HUES6 (cell line): ENCODE results near the gene CNTLN.

Experiments
- H3K27ac ChIP-seq: 2 replicates; pipeline ENCODE4 v1.7.0; 2013; ENCODE audit warnings: low read depth, mild to moderate bottlenecking, low read length, inconsistent platforms
- H3K27me3 ChIP-seq: 2 replicates; pipeline ENCODE4 v1.6.1; 2013; ENCODE audit warnings: low read length; ENCODE audit not compliant: control insufficient read depth, insufficient read depth
- H3K36me3 ChIP-seq: 2 replicates; pipeline ENCODE4 v1.6.1; 2013; ENCODE audit warnings: low read length; ENCODE audit not compliant: control insufficient read depth, insufficient read depth
- H3K4me1 ChIP-seq: 2 replicates; pipeline ENCODE4 v1.6.1; 2013; ENCODE audit warnings: low read length; ENCODE audit not compliant: control insufficient read depth, insufficient read depth
- H3K4me3 ChIP-seq: 2 replicates; pipeline ENCODE4 v1.5.1; 2013; ENCODE audit warnings: low read depth, low read length
- H3K9ac ChIP-seq: one replicate; pipeline ENCODE4 v1.6.1; 2013; ENCODE audit warnings: mild to moderate bottlenecking, low read length
- H3K9me3 ChIP-seq: 2 replicates; pipeline ENCODE4 v1.6.1; 2013; ENCODE audit warnings: low read depth, low read length; ENCODE audit not compliant: control insufficient read depth, insufficient read depth

The CNTLN gene

GRCh38 chr9:17134396-17135294 is at the start of gene CNTLN:
TSS of gene CNTLN (plus strand) at chr9:17135040. CDS start at chr9:17135066, 26 bp downstream.
- no peaks in the 10 kb centered on the region for H3K9me3 ChIP-seq
- peak within 1 kb of the TSS; percentile 8; the same call in 1 of the 2 replicates for H3K27ac ChIP-seq
- H3K36me3 ChIP-seq = no peaks in the 10 kb centered on the region
- peak within 1 kb of the TSS; percentile 65 for H3K9ac ChIP-seq
- H3K4me1 ChIP-seq = peaks cover 5% of the 10 kb centered on the region
- peak within 1 kb of the TSS; percentile 68 for H3K4me3 ChIP-seq
- peaks cover 11% of the 10 kb centered on the region for H3K27me3 ChIP-seq

GRCh38 chr9:17088566-17088965 is 46.3 kb upstream of the CNTLN start:
- Histone ChIP-seq H3K36me3 (no peaks in the 10 kb centered on the region), H3K4me1 (no peaks in the 10 kb centered on the region), H3K9ac (no peak overlapping the region), H3K27me3 (no peaks in the 10 kb centered on the region), H3K9me3 (no peaks in the 10 kb centered on the region), H3K27ac (no peak overlapping the region), H3K4me3 (no peak overlapping the region)

GRCh38 chr9:17090041-17090440 is 44.8 kb upstream of the CNTLN start:
- Histone ChIP-seq H3K9me3 (no peaks in the 10 kb centered on the region), H3K4me1 (no peaks in the 10 kb centered on the region), H3K4me3 (no peak overlapping the region), H3K27me3 (no peaks in the 10 kb centered on the region), H3K27ac (no peak overlapping the region), H3K9ac (no peak overlapping the region), H3K36me3 (no peaks in the 10 kb centered on the region)

GRCh38 chr9:17116400-17116837 is 18.4 kb upstream of the CNTLN start:
- Histone ChIP-seq H3K9me3 (no peaks in the 10 kb centered on the region), H3K27ac (no peak overlapping the region), H3K4me3 (no peak overlapping the region), H3K27me3 (no peaks in the 10 kb centered on the region), H3K4me1 (peaks cover 8% of the 10 kb centered on the region), H3K36me3 (no peaks in the 10 kb centered on the region), H3K9ac (no peak overlapping the region)

- Histone ChIP-seq H3K9ac (no peak overlapping the region), H3K27ac (no peak overlapping the region), H3K27me3 (no peaks in the 10 kb centered on the region), H3K4me3 (no peak overlapping the region), H3K9me3 (no peaks in the 10 kb centered on the region), H3K36me3 (no peaks in the 10 kb centered on the region), H3K4me1 (peaks cover 8% of the 10 kb centered on the region)
These were observed 17.5 kb upstream of the CNTLN start for GRCh38 chr9:17117372-17117771.

GRCh38 chr9:17120203-17120602 is 14.6 kb upstream of the CNTLN start:
- Histone ChIP-seq H3K4me3 (no peak overlapping the region), H3K9ac (no peak overlapping the region), H3K4me1 (peaks cover 8% of the 10 kb centered on the region), H3K27ac (no peak overlapping the region), H3K9me3 (no peaks in the 10 kb centered on the region), H3K27me3 (no peaks in the 10 kb centered on the region), H3K36me3 (no peaks in the 10 kb centered on the region)

GRCh38 chr9:17121264-17121663 is 13.6 kb upstream of the CNTLN start:
- H3K9me3 ChIP-seq = no peaks in the 10 kb centered on the region
- no peak overlapping the region; the same call in 1 of the 2 replicates for H3K27ac ChIP-seq

GRCh38 chr9:17130291-17130690 is 4.5 kb upstream of the CNTLN start:
- no peak overlapping the region for H3K4me3 ChIP-seq
- H3K4me1 ChIP-seq = peaks cover 5% of the 10 kb centered on the region
- H3K27me3 ChIP-seq = peaks cover 11% of the 10 kb centered on the region
- H3K36me3 ChIP-seq = no peaks in the 10 kb centered on the region
- H3K9me3 ChIP-seq = no peaks in the 10 kb centered on the region
- H3K27ac ChIP-seq = no peak overlapping the region
- H3K9ac ChIP-seq = no peak overlapping the region

More at GRCh38 chr9:17121264-17121663, 13.6 kb upstream of the CNTLN start:
- Histone ChIP-seq H3K36me3 (no peaks in the 10 kb centered on the region), H3K9ac (no peak overlapping the region), H3K27me3 (no peaks in the 10 kb centered on the region), H3K4me1 (peaks cover 8% of the 10 kb centered on the region), H3K4me3 (no peak overlapping the region)

- H3K9me3 ChIP-seq = no peaks in the 10 kb centered on the region
- H3K36me3 ChIP-seq = no peaks in the 10 kb centered on the region
- H3K9ac ChIP-seq = no peak overlapping the region
- H3K27me3 ChIP-seq = peaks cover 11% of the 10 kb centered on the region
- H3K27ac ChIP-seq = no peak overlapping the region
- H3K4me1 ChIP-seq = peaks cover 5% of the 10 kb centered on the region
- no peak overlapping the region for H3K4me3 ChIP-seq
These were observed 4.1 kb upstream of the CNTLN start for GRCh38 chr9:17130725-17131124.

GRCh38 chr9:17131494-17131893 is 3.3 kb upstream of the CNTLN start:
- H3K27ac ChIP-seq = no peak overlapping the region
- H3K36me3 ChIP-seq = no peaks in the 10 kb centered on the region
- peaks cover 11% of the 10 kb centered on the region for H3K27me3 ChIP-seq
- H3K9me3 ChIP-seq = no peaks in the 10 kb centered on the region
- no peak overlapping the region for H3K9ac ChIP-seq
- no peak overlapping the region for H3K4me3 ChIP-seq
- peaks cover 5% of the 10 kb centered on the region for H3K4me1 ChIP-seq
